ENCODE data around the gene INSRR.

The INSRR gene

DNA sequence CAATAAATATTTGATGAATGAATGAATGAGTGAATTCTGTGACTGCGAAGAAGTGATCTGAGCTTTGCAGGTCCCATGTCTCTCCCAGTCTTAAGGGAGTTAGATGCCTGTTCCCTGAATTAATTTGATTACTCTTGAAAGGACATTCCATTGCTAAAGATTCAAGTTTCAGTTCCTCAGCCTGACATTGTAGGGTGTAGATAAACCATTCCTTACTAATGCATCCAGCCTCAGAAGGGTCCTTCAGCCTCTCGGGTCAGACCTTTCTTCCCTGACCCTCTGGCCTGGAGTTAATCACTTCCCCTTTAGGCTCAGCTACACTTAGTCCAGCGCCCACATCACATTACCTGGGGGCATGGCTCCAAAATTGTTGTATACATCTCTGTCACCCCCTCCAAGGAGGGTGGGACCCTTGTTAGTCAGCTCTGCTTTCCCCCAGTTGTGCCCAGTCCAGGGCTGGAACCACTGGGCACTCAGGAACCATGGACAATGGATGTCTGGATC lies 2.6 kb downstream of the INSRR start:
- FAIRE-seq: no peak
- TF ChIP-seq POLR2AphosphoS5 (IDR thresholded peaks at IDR 0.05; ENCODE audit: low read depth, low read length) (no peak), POLR2A (IDR thresholded peaks at IDR 0.05; ENCODE audit: low read depth, low read length) (no peak), TAF1 (IDR thresholded peaks at IDR 0.05; ENCODE audit: borderline replicate concordance, low read depth, low read length) (no peak)
- no peak for DNase-seq (ENCODE audit: insufficient read length)

- no peak for TF ChIP-seq POLR2A (IDR thresholded peaks at IDR 0.05; ENCODE audit: low read depth, low read length)
- TF ChIP-seq POLR2AphosphoS5 (IDR thresholded peaks at IDR 0.05; ENCODE audit: low read depth, low read length): no peak
- TF ChIP-seq TAF1 (IDR thresholded peaks at IDR 0.05; ENCODE audit: borderline replicate concordance, low read depth, low read length): no peak
- no peak for DNase-seq (ENCODE audit: insufficient read length)
- no peak for FAIRE-seq
These were observed 4.3 kb downstream of the INSRR start for GRCh38 chr1:156854634-156855033.

DNA sequence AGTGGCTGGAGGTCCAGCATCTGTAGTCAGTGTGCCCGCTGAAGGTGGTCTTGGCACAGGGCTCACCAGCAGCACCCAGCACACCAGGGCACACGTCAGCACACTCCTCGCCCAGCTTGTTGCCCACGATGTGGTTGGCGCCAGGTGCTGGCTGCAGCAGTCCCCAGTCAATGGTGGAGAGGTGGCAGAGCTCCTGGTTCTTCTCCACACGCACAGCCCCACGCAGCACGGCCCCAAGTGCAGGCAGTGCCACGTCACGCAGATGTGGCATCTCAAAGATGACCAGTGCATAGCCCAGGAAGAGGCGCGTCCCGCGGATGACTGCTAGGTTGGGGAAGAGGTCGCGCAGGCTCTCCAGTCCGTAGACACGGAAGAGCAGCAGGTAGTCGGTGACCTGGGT lies 5.2 kb downstream of the INSRR start:
- TF ChIP-seq TAF1 (IDR thresholded peaks at IDR 0.05; ENCODE audit: borderline replicate concordance, low read depth, low read length) (no peak), POLR2A (IDR thresholded peaks at IDR 0.05; ENCODE audit: low read depth, low read length) (no peak), POLR2AphosphoS5 (IDR thresholded peaks at IDR 0.05; ENCODE audit: low read depth, low read length) (no peak)
- DNase-seq (ENCODE audit: insufficient read length): no peak
- FAIRE-seq: no peak

DNA sequence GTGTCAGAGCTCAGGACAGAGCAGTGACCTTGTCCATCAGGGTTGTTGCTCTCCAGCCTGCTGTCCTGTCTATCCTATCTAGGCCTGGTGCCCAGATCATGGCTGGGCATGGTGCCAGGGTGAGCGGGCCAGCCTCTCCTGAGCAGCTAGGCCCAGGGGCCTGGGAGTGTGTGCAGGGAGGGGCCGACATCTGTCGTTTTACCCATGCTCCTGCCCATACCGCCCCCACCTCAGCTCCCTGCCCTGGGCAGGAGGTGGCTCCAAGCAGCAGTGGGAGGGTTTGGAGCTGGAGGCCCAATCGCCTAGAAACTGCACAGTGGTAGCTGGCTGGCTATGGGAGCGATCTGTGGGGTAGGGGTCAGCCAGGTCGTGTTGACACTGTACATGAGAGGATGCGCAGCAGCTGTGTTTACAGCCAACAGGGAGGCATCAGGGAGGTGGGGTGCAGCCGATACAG lies 6.5 kb downstream of the INSRR start:
- TF ChIP-seq POLR2AphosphoS5 (IDR thresholded peaks at IDR 0.05; ENCODE audit: low read depth, low read length): no peak
- no peak for TF ChIP-seq TAF1 (IDR thresholded peaks at IDR 0.05; ENCODE audit: borderline replicate concordance, low read depth, low read length)
- TF ChIP-seq POLR2A (IDR thresholded peaks at IDR 0.05; ENCODE audit: low read depth, low read length): no peak
- no peak for DNase-seq (ENCODE audit: insufficient read length)
- no peak for FAIRE-seq

GRCh38 chr1:156851779-156852417 lies 7.0 kb downstream of the INSRR start:
- DNase-seq (ENCODE audit: insufficient read length) (no peak), FAIRE-seq (no peak)
- no peak for TF ChIP-seq POLR2A (IDR thresholded peaks at IDR 0.05; ENCODE audit: low read depth, low read length)
- no peak for TF ChIP-seq TAF1 (IDR thresholded peaks at IDR 0.05; ENCODE audit: borderline replicate concordance, low read depth, low read length)
- TF ChIP-seq POLR2AphosphoS5 (IDR thresholded peaks at IDR 0.05; ENCODE audit: low read depth, low read length): no peak

GRCh38 chr1:156849151-156849496 lies 9.8 kb downstream of the INSRR start:
- TF ChIP-seq POLR2AphosphoS5 (IDR thresholded peaks at IDR 0.05; ENCODE audit: low read depth, low read length) (no peak), TAF1 (IDR thresholded peaks at IDR 0.05; ENCODE audit: borderline replicate concordance, low read depth, low read length) (no peak), POLR2A (IDR thresholded peaks at IDR 0.05; ENCODE audit: low read depth, low read length) (no peak)
- no peak for FAIRE-seq
- no peak for DNase-seq (ENCODE audit: insufficient read length)

DNA sequence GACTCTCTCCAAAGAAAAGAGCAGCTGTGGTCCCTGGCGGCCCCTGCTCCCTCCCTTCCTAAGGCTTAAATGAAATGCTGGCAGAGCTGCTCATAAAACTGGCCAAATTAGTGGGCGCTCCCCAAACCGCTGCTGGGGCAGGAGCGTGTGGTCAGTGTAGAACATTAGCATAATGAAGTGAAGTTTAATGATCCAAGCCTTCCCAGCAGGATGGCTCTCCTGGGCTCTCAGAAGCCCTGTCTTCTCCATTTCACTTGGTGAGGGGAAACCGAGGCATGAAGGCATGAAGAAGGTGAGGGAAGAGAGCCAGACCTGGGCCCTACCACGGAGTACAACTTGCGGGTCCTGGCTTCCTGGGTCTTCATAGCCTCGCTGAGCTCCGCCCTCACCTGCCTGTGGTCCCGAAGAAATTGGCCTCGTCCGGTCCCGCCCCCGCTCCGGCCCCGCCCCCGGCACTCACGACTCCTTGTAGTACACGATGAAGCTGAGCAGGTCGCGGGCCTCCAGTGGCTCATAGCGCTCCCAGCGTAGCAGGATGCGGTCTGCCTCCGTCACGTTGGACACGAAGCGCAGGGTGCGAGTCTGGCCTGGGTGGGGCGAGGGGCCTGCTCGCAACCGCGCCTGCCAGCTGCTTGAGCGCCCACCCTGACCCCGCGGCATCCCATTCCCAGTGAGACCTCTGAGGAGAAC lies 10.3 kb downstream of the INSRR start:
- TF ChIP-seq TAF1 (IDR thresholded peaks at IDR 0.05; ENCODE audit: borderline replicate concordance, low read depth, low read length) (no peak), POLR2A (IDR thresholded peaks at IDR 0.05; ENCODE audit: low read depth, low read length) (no peak), POLR2AphosphoS5 (IDR thresholded peaks at IDR 0.05; ENCODE audit: low read depth, low read length) (no peak)
- DNase-seq (ENCODE audit: insufficient read length) (no peak), FAIRE-seq (no peak)

DNA sequence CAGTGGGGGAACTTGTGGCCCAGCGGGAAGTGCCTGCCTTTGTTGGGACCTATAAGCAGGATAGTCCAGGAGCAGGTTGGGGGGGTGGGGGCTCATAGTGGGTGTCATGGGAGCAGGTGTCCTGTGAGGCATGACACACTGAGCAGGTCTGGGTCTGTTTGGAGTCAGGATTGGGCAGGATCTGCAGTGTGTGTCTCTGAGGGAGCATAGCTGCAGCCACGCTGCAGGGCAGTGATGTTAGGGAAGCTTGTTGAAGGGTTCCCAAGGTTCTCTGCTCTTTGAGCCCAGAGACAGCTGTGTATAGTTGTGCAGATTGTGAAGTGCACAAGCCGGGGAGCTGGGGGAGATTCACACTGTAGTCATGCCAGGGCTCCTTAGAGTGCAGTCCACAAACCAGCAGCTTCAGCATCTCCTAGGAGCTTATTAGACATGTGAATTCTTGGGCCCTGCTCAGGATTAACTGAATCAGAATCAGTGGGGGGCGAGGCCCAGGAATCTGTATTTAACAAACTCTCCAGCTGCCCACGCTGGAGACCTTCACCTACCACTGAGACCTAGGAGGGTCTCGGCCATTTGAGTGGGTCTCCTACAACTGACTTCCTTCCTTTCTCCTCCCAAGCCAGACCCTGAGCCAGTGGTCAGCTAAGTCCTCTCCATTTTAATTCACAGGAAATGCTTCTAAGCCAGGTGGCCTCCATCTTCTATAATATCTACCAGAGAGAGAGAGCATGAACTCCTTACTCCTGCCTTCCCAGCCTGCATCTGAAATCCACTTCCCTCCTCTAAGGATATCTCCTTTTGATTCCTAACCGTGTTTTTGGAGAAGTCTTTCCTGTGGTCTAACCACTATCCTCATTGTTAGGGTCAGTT lies 11.1 kb downstream of the INSRR start:
- FAIRE-seq (no peak), DNase-seq (ENCODE audit: insufficient read length) (no peak)
- TF ChIP-seq POLR2A (IDR thresholded peaks at IDR 0.05; ENCODE audit: low read depth, low read length) (no peak), TAF1 (IDR thresholded peaks at IDR 0.05; ENCODE audit: borderline replicate concordance, low read depth, low read length) (no peak), POLR2AphosphoS5 (IDR thresholded peaks at IDR 0.05; ENCODE audit: low read depth, low read length) (no peak)

DNA sequence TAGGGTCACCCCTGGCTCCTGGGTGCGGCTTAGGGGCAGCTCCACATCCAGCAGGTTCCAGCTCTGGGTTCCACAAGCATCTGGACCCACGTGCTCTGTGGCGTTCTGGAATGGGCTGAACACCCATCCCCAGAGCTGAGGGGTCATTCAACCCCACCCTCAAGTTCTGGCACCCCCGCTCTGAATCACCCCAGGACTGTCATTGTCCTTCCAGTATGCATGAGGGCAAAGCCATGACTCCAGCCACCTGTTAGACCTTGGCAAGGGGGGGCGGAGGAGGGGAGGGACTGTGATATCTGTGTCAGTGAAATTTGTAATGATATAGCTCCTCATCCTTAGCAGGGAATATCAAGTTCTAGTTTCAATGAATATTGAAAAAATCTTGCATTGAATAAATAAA lies 12.3 kb downstream of the INSRR start:
- DNase-seq (ENCODE audit: insufficient read length) (no peak), FAIRE-seq (no peak)
- no peak for TF ChIP-seq POLR2A (IDR thresholded peaks at IDR 0.05; ENCODE audit: low read depth, low read length)
- TF ChIP-seq POLR2AphosphoS5 (IDR thresholded peaks at IDR 0.05; ENCODE audit: low read depth, low read length): no peak
- no peak for TF ChIP-seq TAF1 (IDR thresholded peaks at IDR 0.05; ENCODE audit: borderline replicate concordance, low read depth, low read length)

GRCh38 chr1:156845953-156846545 lies 12.9 kb downstream of the INSRR start:
- DNase-seq (ENCODE audit: insufficient read length) (no peak), FAIRE-seq (no peak)
- TF ChIP-seq POLR2A (IDR thresholded peaks at IDR 0.05; ENCODE audit: low read depth, low read length): no peak
- TF ChIP-seq TAF1 (IDR thresholded peaks at IDR 0.05; ENCODE audit: borderline replicate concordance, low read depth, low read length): no peak
